ENCODE measurements around the gene ABCC8.

The ABCC8 gene

DNA sequence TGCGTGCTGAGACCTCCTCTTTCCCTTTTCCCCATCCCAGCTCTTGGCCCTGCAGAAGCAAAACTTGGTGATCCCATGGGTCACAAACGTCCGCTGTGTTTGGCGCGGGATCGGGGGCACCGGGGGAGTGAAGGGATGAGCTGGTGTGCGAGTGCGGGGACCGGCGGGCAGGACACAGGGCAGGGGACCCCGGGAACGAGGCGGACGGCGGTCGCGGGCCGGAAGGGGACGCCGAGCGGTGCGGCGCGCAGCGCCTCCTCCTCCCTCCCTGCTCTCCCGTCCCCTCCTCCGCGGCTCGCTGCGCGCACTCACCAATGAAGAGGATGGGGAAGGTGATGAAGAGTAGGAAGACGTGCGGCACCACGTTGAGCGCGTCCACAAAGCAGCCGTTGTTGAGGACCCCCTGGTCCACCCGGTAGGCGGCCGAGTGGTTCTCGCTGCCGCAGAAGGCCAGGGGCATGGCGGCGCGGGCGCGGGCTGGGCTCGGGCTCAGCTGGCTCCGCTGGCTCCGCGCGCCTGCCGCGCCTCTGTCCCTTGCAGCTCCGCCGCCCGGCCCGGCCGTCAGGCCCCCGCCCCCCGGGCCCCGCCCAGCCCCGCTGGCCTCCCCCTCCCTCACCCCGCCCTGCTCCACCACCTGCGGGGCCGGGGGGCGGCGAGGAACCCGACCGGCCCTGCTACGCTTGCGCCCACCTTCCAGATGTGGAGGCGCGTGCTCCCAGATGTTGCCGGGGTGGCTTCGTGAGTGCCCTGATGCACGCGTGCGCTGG is at the start of gene ABCC8:
ABCC8 (minus strand) TSS at position 529 of the 767 bp plus-strand sequence; CDS start at position 460, 69 bp downstream.
- FAIRE-seq: no peak

DNA sequence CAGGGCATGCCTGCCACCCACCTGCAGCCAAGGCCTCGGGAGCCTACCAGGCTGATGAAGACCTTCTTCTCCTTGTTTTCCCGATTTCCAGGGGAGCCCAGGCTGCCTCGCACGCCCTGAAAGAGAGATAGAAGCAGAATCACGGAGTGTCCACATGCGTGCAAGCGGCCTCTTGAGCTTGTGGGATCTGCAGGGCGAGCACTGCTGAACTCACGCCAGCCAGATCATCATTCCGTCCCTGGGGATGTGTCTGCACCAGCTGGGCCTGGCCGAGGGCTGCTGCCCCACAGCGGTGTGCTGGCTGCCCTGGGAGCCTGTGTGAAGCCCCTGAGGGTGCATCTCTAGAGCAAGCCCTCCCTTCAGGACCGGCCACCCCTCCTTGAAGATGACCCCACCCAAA is 49.7 kb upstream of the ABCC8 start:
- FAIRE-seq: no peak

DNA sequence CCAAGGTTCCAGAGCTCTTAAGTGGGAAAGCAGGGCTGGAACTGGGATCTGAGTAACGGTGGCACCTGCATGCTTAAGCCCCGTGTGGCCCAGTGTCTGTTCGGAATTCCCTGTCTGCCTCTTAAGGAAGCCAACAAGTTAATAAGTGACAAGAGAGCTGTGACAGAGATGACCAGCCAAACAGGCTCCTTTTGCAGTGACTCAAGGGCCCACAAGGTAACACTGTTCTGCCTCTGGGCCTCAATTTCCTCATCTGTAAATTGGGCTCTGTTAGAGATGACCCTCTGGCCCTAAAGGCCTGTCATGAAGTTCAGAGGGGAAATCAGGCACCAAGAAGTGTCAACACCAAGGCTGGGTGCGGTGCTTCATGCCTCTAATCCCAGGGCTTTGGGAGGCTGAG is 48.9 kb upstream of the ABCC8 start:
- FAIRE-seq: no peak

DNA sequence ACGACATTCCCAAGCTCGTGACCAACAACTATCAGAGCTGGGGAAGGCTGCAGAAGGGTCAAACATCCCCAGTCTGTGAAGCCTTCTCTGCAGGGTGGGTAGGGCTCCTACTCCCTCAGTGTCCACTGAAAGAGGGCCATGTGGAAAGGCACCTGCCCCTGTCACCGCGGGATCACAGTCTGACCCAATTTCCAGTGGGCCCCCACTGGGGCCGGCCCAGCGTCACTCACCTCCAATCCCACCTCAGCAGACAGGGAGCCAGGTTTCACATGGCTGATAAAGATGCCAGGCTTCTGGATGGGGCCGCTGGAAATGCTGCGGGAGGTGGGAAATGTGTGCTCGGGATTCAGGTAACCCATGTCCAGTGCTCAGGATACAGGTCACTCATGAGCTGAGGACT is 47.6 kb upstream of the ABCC8 start:
- FAIRE-seq: no peak

DNA sequence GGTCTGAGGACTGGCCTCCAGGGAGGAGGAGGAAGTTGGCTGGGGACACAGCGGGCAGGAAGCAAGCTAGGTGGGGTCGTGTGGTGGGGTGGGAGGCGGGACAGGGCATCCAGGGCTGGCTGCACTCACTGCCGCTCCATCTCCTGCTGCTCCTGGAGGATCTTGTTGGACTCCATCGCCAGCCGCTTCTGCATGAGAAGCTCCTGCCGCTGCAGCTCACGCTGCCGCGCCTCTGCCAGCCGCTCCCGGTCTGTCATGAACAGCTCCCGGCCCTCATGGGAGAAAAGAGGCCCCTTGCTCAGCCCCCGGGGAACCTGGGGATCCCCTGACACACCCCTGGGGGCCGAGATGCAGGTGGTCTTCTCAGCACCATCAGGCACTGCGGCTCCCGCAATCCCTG is 46.0 kb upstream of the ABCC8 start:
- FAIRE-seq: no peak

DNA sequence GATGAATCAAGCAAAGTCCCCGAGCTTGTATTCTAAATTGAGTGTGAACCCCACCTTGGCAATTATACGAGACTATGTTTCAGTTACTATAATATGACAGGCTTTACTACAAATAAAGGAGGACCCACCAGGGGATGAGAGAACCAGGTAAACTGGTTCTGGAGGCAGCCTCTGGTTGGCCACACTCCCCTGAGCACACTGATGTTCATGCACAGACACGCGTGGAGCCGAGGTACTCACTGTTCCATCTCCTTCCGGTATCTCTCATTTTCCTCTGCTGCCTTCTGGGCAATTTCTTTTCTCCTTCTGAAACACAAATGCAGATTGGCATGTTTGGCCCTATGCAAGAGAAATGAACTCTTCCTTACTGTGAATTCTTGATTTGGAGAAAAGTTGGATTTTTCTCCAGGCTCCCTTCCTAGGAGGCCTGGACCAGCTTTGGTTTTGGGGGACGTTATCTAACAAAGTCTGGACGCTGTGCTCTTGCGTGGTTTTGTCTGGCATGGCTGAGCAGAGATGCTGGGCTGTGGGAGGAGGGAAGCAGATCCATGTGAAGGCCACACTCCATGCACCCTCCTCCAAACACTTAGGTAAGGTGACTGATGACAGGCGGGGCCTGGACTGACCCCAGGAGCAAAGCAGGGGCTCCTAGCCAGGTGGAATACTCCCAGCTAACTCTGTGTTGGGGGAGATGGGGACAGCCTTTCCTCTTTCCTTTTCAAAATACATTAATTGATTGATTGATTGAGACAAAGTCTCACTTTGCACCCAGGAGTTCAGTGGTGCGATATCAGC is 44.7 kb upstream of the ABCC8 start:
- FAIRE-seq: no peak

DNA sequence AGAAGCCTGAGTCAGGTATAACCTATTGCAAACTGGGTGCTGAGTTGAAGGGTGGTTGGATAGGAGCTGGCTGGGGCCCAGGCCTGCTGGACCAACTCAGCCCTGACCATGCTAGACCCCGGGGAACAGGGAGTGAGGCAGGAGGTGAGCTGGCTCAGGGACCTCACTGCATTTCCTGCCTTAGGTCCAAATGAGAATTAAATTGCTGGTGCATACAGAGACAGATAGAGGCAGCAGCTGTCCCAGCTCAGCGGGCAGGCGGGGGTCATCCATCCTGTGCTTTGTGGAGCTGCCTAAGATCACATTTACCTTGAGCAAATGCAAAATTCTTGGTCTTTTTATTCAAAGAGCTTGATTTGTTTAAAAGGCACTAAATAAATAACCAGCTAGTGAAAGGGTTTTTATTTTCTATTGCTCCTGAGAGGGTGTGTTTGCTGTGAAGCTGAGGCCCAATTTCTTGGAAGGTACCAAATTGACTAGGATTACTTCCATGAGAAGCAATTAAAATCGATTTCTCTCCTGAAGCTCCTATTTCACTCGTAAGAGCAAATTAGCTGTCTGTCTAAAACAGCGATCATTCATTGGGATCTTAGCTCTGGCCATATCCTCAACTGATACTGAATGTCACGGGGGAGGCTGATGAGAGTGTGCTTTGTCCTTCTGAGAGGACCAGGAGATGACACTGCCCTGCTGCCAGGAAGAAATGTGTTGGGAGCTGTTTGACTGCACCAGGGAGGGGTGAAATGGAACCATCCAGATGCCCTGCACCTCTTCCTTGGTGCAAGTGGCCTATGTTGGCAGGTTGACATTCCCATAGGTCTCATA is 42.6 kb upstream of the ABCC8 start:
- FAIRE-seq: no peak

DNA sequence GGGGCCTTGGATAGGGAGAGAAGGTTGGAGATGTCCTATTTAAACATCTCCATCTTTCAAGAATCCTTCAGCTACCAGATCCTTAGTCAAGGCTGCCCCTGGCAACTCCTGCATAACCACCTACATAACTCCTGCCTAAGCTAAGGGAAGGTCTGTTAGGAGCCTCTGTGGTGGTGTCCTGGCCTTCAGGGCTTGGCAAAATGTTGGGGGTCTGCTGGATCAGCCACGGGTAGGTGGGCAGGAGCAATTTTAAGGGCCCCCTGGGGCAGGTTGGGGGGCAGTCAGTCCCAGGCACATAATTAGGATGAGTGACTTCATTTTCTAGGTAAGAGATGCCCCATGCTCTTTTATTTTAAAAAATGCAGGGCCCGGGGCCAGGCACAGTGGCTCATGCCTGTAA is 41.7 kb upstream of the ABCC8 start:
- FAIRE-seq: no peak

DNA sequence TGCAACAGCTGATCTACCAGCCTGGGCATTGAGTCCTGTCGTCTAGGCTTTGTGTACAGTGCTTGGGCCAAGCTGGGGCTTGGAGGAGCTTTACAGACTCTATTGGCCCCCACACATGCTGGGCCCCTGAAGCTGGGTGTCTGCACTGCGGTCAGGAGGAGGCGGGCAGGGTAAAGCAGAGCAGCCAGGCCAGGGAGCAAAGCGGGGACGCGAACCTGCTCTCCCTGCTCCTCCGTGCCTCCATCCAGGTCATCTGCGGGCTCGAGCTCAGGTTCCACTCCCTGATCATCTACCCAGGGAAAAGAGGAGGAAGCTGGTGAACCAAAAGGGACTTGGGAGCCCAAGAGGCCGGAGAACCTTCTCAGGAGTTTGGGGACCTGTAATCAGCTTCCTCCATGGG is 40.5 kb upstream of the ABCC8 start:
- no peak for FAIRE-seq

DNA sequence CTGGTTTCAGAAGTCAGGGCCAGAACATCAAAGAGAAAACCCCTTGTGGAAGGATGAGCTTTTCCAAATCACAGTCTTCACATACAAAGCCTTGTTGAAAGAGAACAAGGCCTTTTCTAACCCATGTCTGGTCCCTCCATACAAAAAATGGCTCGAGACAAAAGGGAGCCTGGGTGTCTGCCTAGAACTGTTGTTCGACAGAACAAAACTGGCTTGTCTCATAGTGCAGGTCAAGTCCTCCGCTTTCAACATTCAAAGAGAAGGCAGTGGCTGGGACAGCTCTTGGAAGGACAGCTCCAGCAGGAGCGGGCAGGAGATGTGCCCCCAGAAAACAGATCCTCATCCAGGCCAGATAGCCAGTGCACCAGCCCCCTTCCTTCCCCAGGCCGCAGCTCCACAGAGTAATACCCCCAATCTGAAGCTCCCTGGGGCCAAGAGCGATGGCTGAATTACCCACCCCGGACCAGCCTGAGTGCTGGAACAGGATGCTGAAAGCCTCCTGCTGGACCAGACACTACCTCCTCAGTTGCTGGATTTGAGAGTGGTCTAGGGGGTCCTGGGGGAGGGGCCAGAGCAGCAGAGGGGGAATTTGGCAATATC is 40.0 kb upstream of the ABCC8 start:
- FAIRE-seq: no peak

DNA sequence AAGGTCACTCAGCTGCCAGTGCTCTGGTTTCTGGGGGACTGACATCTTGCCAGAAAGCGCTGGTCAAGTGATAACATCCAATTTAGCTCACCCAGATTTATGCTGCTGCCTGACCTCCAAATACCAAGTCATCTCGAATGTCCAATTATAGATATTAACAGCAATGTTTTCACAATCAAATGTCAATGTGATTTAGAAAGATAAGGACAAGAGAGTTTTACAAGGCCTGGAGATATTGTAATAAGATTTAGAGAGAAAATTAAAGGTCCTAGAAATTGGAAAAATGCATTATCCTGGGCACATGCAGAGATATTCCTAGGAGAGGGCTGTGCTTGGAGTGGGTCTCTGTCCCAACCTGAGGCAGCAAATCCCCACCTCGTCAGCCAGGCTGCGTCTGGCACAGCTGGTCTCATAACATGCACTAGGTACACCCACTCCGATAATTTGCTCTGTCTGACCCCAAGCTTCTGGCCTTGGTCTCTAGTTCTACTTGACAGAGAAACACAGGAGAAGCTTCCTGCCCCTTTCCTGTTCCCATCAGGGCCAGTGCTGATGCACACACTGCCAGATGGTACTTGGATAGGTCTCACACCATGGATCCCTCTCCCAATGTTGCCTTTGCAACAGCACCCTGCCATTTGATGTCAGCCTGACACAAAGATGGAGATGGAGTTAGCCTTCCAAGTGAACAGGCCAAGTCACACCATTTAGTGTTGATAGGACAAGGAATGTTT is 39.0 kb upstream of the ABCC8 start:
- FAIRE-seq: no peak

DNA sequence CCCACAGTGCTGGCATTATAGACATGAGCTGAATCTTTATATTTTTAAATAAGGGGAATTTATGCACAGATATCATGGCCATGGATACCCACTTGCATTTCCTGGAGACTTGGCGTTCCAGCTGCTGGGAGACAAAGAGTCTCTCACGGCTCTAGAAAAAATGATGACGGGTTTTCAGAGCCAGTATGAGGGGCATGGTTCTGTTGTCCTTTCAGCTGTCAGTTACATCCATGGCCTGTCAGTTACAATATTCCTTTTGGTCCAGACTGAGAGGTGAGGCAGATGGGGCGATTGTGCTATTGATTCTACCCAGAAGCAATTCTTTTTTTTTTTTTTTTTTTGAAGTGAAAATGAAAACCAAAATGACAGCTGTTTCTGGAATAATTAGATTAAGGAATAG is 37.8 kb upstream of the ABCC8 start:
- no peak for FAIRE-seq

DNA sequence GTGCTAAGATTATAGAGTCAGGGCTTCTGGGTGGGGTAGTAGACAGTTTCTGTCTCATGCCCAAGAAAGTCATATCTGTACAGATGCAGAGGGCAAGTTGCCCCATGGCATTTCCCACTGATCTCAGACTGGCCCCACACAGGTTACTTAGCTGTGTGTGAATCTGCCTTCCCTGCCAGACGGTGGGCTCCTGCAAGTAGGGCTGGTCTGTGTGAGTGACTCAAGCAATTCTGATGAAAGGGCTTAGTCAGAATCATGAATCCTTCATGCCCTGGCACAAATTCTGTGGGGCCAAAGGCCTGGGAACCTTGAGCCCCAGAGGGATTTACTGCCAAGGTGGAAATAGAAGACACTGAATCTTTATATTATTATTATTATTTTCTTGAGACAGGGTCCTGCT is 37.2 kb upstream of the ABCC8 start:
- FAIRE-seq: no peak

DNA sequence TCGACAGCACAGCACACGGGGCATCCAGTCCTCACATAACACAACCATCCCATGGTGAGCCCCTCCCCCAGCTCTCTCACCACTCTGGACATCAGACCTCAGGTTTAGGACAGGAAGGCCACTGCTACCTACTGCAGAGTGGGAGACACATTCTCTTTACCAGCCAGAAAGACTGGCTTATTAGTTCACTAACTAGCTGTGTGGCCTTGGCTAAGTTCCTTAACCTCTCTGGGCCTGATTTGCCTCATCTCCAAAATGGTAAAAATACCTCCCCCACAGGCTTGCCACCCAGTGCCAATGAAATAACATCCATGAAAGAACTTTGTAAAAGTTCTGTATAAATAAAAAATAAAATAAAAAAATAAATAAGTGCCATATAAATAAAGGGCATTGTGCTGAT is 35.5 kb upstream of the ABCC8 start:
- FAIRE-seq: no peak

DNA sequence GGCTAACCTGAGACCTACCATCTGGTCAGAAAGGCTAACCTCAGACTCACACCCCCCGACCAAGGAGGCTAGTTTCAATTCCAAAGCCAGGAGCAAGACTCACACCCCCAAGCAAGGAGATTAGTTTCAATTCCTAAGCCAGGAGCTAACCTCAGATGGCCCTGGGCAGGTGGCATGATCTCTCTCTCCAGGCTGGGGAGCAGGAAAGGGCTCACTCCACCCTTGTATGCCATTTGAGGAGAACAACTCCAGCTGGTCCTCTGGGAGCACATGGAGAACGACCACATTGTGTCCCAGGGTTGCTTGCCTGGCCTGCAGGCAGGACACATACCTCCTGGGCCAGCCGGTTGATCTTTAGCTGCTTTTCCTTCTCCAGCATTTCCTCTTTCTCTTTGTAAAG is 34.9 kb upstream of the ABCC8 start:
- no peak for FAIRE-seq

DNA sequence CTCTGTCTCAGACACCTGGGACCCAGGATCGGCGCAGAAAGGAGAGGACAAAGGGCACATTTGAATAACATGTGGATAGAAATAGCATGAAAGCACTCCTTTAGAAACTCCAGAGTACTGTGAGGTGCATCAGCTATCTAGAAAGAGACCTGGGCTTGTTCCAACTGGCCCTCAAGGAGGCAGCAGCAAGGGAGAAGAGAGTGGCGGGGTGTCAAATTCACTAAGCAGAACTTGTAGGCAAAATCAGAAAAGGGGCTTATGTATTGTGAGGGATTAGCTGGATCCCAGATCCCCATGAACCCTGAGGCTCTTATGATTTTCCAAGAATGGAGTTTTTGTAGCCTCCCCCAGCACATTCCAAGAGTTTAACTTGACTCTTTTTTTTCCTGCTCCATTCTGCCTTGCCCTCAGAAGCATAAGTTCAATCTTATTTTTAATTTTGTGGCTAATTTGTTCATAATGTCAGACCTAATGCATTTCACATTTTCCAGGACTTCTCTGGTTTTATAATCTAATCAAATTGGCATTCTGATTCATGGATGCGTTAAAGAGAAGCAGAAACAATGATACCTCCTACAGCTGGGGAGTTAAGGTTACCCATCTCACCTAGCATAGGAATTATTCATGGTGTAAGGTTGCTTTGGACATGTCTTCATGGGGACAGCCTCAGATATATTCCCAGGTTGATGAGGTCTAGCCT is 34.0 kb upstream of the ABCC8 start:
- no peak for FAIRE-seq

DNA sequence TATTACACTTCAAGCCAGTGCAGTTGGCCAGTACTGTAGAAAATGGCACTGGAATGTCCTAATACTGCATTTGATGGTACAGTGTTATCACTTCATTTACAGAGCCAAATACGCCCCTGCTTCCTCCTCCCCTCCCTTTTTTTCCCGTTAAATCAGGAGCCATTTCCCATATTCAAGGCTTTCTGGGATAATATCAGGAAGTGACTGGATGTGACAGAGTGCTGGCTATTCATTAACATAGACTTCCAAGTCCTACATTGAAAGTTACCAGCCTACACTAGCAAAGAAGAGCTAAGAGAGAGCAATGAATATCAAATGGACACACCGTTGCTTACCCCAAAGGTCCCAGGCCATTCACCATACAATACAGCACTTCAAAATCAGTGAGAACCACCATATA is 32.1 kb upstream of the ABCC8 start:
- FAIRE-seq: no peak

DNA sequence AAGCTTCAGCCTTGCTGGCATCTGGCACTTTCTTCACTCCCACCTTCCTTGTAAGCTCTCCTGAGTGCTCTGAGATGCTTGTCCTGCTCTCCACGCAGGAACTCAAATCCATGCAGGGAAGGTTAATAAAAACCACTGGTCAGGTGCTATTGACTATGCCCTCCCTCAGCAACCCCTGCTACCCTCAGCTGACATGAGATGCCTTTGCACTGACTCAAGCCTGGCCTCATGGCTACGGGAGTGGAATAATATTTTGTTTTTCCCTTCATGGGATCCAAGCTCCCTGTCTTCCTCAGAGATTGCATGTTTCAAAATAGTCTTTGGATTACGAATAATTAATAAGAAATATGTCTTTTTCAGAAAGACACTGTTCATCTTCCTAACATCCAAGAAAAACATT is 31.7 kb upstream of the ABCC8 start:
- no peak for FAIRE-seq

DNA sequence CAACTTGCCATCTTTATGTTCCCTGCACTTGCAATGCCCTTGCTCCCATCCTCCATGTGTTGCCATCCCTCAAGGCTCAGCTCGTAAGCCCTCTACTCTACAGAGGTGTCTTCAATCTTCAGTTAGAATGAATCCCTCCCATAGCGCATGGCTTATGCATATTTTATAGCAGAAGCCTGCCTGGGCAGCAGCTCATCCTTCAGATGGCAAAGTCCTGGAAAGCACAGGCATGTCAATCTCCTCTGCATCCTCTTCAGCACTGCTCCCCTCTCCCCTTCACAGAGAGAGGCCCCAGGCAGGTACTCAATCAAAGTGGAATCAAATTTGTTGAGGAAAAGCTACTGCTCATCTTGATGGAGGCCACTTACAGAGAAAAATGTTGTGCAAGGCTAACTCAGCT is 31.1 kb upstream of the ABCC8 start:
- no peak for FAIRE-seq

DNA sequence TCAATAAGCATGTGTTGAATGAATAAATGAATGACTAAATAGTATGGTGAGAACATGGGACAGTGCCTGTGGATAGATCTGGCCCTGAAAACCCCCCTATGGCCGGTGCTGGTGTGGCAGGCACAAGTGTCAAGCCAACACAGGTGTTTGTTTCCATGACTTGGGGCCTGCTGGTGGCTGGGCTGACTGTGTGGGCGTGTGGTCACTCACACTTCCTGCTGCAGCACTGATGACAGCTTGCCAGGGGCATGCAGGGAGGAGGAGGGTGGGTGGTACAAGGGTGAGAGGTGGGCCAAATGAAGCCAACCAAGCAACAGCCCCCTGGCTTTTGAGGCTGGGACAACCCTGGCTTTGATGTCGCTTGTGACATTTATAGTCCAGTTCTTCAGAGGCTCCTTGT is 30.3 kb upstream of the ABCC8 start:
- no peak for FAIRE-seq

DNA sequence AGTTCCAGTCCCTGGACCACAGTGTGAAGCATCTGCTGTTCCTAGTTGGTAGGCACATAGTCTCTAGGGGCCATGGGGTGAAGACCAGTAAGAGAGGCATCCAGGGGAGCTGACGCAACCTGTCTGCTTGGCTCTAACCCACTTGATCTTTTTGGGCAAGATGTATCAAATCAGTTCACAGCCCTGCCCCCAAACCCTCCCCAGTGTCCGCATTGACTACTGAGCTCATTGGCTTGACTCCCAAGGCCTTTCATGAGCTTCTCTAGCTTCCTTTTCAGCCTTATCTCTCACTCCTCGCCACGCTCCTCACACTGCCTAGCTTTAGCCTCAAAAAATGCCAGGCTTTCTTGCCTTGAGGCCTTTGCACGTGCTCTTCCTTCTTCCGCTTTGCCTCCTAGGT is 29.7 kb upstream of the ABCC8 start:
- no peak for FAIRE-seq

DNA sequence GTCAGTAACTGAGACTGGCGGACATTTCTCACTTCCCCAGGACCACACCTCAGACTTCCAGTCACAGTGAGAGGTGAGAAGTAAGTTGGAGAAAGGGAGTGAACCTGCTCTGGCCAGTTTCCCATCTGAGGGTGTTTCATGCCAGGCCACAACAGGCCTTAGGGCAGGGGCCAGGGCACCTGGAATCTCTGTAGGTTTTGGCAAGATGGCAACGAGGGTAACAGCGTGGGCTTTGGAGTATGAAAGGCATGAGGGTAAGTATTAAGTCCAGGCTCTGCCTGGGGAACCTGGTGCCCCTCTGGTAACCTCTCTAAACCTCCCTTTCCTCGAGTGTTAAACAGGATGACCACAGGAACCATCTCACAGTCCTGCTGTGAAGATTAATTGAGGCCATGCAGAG is 28.5 kb upstream of the ABCC8 start:
- FAIRE-seq: no peak

Data from endometrium (tissue), 2 donors.